Measurements from ENCODE around the gene TMEM88.
"Not testable (repeated sequence)": the region's sequence is repeated elsewhere in the genome, so short reads cannot be mapped to it uniquely, and the experiment has no call there.

The TMEM88 gene, protein sequence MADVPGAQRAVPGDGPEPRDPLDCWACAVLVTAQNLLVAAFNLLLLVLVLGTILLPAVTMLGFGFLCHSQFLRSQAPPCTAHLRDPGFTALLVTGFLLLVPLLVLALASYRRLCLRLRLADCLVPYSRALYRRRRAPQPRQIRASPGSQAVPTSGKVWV

DNA sequence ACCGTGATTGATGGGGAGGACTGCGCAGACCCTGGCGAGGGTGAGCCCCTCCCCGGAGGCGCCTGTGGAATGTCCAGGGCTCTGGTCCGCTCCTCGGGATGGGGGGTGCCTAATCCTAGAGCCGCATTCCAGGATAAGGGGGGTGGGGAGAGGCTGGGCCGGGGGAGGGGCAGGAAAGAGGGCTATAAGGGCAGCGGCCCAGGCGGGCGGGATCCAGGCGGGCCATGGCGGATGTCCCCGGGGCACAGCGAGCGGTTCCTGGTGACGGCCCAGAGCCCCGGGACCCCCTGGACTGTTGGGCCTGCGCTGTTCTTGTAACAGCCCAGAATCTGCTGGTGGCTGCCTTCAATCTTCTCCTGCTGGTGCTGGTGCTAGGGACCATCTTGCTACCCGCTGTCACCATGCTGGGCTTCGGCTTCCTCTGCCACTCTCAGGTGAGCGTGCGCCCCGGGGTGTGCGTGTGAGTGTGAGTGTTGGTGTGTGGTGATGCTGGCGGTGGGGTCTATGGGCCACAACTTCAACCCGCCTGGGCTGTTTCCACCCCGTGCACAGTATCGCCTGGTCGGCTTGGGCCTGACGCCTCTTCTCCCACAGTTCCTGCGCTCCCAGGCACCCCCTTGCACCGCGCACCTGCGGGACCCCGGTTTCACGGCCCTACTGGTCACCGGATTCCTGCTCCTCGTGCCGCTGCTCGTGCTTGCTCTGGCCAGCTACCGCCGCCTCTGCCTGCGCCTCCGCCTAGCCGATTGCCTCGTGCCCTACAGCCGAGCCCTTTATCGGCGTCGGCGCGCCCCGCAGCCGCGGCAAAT, at the start of gene TMEM88:
TSS of gene TMEM88 (plus strand) at position 216 of the 809 bp plus-strand sequence. CDS start at position 225, 9 bp downstream.
- no peak within 1 kb of the TSS for H3K4me3 ChIP-seq (ENCODE audit: low read depth, low read length)

DNA sequence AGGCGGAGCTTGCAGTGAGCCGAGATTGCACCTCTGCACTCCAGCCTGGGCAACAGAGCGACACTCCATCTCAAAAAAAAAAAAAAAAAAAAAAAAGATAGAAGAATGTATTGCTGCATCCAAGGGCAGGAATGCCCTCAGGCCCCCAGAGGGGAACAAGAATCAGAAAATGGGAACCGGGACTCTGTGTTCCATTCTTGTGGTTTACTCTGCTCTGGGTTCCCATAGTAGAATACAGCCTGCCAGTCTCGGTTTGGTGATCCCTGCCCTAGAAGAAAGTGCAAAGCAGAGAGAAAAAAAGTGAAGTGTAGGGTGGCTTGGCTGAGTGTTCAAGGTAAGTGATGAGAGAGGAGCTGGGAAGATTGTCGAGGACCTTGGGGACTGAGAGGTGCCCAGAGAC, 48.3 kb upstream of the TMEM88 start:
- H3K4me3 ChIP-seq (ENCODE audit: low read depth, low read length) = no peak overlapping the region

DNA sequence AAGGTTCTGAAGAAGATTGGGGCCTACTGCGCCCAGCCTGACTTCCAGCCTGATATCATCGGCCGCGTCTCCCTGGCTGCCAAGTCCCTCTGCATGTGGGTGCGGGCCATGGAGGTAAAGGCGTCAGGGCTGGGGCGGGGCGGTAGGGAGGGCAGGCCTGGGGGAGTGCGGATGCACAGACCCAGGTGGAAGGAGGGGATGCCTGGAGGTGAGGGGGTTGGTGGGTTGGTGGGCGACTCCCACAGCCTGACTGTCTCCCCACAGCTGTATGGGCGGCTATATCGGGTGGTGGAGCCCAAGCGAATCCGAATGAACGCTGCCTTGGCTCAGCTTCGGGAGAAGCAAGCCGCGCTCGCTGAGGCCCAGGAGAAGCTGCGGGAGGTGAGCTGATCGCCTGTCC, 47.7 kb upstream of the TMEM88 start:
- no peak overlapping the region for H3K4me3 ChIP-seq (ENCODE audit: low read depth, low read length)

DNA sequence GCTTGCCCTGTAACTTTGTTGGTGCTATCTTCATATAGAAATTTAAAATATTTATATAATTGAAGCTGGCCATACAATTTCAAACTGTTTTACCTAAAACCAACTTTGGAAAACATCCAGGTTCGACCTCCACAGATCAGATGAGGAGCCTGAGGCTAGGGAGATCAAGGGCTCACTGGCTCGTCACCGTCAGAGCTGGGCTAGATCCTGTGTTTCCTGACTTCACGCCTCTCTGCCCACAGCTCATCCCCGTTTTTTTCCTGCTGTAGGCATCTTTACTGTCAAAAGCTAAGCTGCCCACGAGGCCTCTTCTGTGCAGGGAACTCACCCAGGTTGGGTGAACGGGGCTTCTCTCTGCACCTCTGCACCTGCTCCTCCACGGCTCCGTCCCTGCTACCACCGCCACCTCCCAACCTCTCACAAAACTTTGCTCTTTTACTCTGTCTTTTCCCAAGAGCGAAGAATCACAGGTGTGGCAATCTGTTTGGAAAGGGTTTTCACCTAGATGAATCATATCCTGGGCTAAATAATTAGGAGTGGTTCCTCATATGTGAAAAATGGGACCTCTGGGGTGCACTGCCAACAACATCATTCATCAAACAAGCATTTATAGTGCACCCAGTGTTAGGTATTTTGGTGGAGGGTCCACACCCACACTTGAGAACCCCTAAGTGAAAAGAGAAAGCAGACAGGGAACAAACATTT, 45.6 kb upstream of the TMEM88 start:
- H3K4me3 ChIP-seq (ENCODE audit: low read depth, low read length) = no peak overlapping the region

DNA sequence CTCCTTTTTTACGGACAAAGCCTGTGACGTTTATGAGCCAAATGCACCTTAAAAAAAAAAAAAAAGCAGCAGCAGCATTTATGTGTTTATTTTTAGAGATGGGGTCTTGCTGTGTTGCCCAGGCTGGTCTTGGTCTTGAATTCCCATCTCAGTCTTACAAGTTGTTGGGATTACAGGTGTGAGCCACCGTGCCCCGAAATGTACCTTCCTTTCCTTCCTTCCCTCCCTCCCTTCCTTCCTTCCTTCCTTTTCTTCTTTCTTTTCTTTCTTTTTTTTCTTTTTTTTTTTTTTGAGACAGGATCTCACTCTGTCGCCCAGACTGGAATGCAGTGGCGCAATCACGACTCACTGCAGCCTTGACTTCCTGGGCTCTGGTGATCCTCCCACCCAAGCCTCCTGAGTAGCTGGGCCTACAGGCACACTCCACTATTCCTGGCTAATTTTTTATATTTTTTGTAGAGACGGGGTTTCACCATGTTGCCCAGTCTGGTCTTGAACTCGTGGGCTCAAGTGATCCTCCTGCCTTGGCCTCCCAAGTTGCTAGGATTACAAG, 45.0 kb upstream of the TMEM88 start:
- H3K4me3 ChIP-seq (ENCODE audit: low read depth, low read length) = not testable (repeated sequence)

GRCh38 chr17:7811251-7811650, 43.6 kb upstream of the TMEM88 start:
- no peak overlapping the region for H3K4me3 ChIP-seq (ENCODE audit: low read depth, low read length)

GRCh38 chr17:7814969-7815368, 39.9 kb upstream of the TMEM88 start:
- H3K4me3 ChIP-seq (ENCODE audit: low read depth, low read length) = no peak overlapping the region

DNA sequence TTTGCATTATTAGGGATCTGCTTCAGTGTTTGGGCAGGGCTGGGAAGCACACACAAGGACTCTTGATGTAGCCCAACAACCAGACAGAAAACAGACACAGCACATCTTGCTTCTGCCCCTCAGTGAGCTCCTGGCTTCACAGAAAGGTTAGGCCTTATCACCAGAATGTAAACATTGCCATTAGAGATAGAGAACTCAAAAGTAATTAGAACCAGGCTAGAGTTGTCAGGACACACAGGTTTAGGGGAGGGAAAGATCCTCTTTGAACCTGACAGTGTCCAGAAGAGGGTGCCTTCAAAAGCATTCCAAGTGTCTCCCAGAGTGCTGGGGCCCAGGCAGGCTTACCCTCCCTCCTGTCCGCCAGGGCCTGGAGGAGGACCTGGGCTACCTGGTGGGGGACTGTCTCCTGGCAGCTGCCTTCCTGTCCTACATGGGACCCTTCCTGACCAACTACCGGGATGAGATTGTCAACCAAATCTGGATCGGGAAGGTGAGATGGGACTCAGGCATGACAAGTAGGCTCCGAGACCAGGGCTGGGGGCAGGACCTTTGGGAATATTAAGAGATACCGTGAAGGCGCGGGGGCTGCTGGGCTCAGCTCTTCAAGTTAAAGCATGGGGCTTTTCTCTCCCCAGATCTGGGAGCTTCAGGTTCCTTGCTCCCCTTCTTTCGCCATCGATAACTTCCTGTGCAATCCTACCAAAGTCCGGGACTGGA, 37.8 kb upstream of the TMEM88 start:
- no peak overlapping the region for H3K4me3 ChIP-seq (ENCODE audit: low read depth, low read length)

GRCh38 chr17:7817643-7817964, 37.3 kb upstream of the TMEM88 start:
- no peak overlapping the region for H3K4me3 ChIP-seq (ENCODE audit: low read depth, low read length)

DNA sequence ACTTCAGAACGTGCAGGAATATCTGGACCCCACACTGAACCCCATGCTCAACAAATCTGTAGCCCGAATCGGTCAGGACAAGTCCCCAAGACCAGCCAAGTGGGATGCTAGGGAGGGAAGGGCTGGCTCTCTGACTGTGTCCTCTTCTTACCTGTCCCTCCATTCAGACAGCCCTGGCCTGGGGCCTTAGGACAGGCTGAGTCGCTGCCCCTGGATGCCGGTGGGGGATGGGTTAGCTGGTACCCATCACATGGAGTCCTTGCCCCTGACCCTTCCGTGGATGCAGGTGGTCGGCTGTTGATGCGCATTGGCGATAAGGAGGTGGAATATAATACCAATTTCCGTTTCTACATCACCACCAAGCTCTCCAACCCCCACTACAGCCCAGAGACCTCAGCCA, 36.8 kb upstream of the TMEM88 start:
- no peak overlapping the region for H3K4me3 ChIP-seq (ENCODE audit: low read depth, low read length)

DNA sequence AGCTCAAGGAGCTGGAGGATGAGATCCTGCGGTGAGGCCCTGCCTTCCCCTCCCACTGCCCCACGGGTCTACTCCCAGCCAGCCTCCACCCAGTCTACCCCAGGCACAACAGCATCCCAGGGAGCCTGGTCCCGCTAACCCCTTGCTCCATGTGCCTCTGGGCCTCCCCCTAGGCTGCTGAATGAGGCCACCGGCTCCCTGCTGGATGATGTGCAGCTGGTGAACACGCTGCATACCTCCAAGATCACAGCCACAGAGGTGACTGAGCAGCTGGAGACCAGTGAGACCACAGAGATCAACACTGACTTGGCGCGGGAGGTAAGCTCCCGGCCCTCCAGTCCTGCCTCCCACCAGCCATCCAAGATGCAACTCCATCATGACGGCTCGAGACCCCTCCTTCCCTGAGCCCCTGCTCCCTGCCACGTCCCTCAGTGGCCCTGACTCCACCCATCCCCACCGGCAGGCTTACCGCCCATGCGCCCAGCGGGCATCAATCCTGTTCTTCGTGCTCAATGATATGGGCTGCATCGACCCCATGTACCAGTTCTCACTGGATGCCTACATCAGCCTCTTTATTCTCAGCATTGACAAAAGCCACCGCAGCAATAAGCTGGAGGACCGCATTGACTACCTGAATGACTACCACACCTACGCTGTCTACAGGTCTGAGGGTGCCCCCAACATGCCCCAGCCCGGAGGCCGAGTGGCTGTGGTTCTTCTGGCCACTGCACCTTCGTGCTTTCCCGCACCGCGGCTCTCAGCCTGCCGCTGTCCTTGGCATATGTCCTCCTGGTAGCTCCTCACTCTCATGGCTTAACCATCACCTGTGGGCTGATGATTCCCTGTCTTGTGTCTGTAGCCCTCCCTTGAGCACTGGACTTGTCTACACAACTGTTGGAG, 35.9 kb upstream of the TMEM88 start:
- no peak overlapping the region for H3K4me3 ChIP-seq (ENCODE audit: low read depth, low read length)

DNA sequence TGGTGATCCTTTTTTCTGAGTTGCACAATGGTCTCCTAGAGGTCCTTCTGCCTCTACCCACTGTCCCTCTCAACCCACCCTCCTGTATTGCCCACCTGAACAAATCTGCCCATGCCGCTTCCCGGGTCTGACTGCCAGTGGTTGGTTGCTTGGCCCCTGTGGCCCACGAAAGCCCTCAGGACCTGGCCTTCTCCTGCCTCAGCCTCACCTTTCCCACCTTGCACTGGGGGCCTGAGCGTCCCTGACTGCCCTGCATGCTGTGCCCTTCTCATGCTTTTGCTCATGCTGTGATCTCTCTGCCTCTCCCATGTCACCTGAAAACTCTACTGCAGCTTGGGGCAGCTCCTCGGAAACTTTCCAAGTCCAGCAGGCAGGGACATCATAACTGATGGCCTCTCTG, 34.6 kb upstream of the TMEM88 start:
- H3K4me3 ChIP-seq (ENCODE audit: low read depth, low read length) = no peak overlapping the region

DNA sequence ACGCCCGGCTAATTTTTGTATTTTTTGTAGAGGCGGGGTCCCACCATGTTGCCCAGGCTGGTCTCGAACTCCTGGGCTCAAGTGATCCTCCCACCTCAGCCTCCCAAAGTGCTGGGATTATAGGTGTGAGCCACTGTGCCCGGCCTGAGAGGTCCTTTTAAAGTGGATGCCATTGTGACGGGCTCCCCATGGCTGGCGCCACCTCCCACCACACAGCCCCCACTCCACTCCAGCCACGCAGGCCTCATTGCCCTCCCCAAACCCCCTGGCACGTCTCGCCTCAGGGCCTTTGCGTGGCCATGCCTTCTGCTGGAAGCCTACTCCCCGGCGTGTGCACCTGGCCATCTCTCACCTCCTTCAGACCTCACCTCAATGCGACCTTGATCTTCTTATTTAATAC, 32.7 kb upstream of the TMEM88 start:
- no peak overlapping the region for H3K4me3 ChIP-seq (ENCODE audit: low read depth, low read length)

DNA sequence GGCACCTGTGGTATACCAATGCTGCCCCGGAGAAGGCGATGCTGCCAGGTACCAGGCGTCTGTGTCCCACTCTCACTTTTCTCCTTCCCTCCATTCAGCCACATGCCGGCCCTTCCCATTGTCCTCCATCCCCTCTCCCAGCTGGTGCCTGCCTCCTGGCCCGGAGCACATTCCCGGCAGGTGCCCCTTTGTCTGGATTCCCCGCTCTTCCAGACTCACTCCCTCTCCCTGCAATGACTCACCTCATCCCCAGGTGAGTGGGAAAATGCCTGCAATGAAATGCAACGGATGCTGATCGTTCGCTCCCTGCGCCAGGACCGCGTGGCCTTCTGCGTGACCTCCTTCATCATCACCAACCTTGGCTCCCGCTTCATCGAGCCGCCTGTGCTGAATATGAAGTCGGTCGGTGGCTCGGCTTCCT, 31.3 kb upstream of the TMEM88 start:
- H3K4me3 ChIP-seq (ENCODE audit: low read depth, low read length) = no peak overlapping the region

GRCh38 chr17:7824021-7824924, 30.6 kb upstream of the TMEM88 start:
- no peak overlapping the region for H3K4me3 ChIP-seq (ENCODE audit: low read depth, low read length)

GRCh38 chr17:7825206-7825990, 29.5 kb upstream of the TMEM88 start:
- H3K4me3 ChIP-seq (ENCODE audit: low read depth, low read length) = no peak overlapping the region

- H3K4me3 ChIP-seq (ENCODE audit: low read depth, low read length) = no peak overlapping the region
These were observed 24.2 kb upstream of the TMEM88 start for GRCh38 chr17:7830616-7831015.

GRCh38 chr17:7831233-7831632, 23.6 kb upstream of the TMEM88 start:
- no peak overlapping the region for H3K4me3 ChIP-seq (ENCODE audit: low read depth, low read length)
